NK-92 (cell line): ENCODE measurements around the gene FAM9B.
"Not testable (repeated sequence)": the region's sequence is repeated elsewhere in the genome, so short reads cannot be mapped to it uniquely, and the experiment has no call there.

Experiments
- DNase-seq: peaks from one replicate; lab custom pipeline; 2025; ENCODE audit not compliant: unreplicated experiment; lab: John Stamatoyannopoulos, UW

FAM9B gene

DNA sequence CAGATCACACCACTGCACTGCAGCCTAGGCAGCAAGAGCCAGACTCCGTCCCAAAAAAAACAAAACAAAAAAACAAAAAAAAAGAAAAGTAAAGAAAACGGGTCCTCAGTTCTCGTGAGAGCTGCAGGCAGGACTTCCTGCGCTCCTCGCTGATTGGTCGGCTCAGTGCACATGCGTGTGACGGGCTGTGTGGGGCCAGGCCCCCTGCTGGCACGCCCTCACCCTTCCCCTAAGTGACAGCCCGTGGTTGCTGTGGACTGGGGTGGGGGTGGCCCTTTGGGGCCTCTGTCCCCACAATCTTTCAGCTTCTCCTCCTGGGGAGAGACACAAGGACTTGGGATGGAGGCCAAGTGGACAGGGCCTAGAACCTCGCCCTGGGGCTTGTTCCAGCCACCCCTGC lies at the start of gene FAM9B:
Gene FAM9B (minus strand): TSS at position 139 of the 400 bp plus-strand sequence. CDS start 1,141 bp downstream, outside the sequence.
- no peak for DNase-seq

DNA sequence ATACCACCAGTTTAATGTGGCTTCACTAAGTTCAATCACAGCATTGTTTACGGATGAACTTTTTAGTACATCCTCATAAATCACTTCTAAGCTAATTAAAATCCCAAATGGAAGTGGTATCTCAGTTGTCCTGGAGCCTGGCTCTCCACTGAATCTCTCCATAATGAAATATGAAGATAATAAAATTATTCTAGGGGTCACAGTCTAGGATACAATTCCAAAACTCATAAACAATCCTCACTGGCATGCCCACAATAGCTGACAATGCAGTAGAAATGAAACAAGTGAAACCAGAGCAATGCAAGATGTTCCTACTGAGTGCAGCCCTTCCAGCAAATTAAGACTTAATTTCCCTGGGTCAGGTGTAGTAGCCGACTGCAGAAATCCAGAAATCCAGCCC lies 47.3 kb upstream of the FAM9B start:
- no peak for DNase-seq

DNA sequence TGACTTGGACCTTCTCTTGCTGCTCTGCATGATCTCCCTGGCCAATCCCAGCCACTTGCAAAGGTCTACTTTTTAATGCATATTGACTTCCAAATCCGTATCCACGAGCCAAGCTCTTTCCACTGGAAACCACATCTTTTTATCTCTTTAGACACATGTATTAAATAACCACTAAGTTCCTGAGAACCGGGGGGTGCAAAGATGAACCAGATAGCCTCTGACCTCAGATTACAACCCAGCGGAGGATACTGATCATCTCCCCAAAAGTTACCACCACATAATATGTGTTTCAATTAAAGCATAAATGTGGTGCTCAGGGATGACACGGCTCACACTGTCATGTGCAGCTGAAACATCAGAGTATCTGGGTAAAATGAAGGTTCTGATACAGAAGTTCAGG lies 40.4 kb upstream of the FAM9B start:
- no peak for DNase-seq

DNA sequence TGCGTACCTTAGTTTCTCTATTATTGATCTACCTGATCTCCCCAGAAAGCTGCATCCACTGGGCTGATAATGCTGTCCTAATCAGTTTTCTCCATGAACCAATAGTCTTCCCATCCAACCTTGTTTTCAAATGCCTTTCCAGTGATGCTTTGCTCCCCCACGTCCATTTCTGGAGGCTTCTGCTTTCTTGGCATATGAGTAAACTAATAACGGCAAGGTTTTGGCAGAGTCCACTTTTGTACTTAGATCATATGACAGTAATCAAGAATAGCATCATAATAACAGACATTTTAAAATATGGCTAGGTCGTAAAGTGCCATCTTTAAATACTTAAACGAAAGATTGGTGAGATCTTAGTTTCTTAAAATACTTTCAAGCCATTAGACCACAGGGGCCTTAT lies 38.4 kb upstream of the FAM9B start:
- DNase-seq = no peak

DNA sequence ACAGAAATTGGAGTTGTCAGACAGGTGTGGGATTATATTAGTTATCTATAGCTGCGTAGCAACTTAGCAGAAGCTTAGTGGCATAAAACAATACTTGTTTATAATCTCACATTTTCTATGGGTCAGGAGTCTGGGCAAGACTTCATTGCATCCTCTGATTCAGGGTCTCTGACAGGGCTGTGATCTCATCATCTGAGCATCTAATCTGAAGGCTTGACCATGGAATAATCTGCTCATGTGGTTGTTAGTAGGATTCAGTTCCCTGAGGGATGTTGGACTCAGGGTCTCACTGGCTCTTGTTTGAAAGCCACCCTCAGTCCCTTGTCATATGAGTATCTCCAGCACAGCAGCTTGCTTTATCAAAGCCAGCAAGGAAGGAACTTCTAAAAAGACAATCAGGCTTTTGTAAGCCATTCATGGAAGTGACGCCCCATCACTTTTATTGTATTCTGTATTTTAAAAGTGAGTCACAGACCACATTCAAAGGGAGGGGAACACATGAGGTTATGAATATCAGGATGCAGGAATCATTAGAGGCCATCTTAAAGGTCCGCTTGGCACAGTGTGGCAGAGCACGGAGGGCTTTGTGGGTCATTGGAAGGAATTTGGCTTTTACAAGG lies 37.2 kb upstream of the FAM9B start:
- DNase-seq = no peak

DNA sequence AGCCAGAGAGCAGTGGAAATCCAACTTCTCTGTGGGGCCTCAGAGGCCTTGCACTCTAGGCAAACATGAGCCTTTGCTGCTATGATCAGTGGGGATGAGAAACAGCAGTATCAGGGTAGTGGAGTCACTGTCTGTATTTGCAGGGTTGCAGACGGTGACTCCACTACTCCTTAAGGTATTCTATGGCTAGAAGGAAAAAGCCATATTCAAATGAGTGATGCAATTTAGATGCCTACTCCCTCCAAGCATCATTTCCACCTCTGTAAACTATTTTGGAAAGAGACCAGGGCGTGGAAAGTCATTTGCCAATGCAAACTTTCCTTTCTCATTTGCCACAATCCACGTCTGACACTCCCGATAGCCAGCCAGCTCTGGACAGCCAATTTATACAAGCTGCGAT lies 35.6 kb upstream of the FAM9B start:
- DNase-seq = no peak

DNA sequence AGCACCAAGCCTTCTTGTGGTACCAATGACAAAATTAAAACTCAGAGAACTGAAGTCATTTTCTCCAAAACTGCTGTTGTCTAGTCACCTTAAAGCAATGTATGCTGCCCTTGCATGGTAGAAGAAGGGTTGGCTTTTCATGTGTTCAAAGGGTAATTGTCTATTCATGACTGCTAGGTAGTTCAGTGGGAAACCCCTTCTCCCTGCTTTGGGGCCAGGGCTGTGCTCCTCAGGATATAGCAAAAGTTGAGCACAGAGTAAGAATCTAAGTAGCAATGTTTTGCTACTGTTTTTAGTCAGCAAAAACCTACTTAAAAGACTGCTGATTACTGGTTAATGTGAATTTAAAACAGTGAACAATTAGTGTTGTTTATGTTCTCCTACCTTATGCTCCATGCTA lies 30.8 kb upstream of the FAM9B start:
- no peak for DNase-seq

DNA sequence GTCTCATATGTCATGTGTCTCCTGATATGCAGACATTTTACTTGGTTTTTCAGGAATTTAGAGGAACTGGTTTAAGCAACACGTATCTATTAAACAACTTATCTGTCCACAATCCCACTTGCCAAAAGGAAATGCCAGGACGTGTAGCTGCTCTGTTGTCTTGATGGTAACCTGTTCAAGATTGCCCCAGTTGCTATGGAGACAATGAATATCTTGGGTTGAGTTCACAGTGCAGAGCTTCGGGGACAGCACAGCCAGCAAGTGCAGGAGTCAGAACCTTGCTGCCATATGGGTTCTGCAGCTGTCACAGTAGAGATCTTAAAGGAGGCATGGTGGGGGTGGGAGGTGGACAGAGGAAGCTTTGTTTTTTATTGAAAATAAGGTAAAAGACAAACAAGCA lies 28.7 kb upstream of the FAM9B start:
- DNase-seq = no peak

DNA sequence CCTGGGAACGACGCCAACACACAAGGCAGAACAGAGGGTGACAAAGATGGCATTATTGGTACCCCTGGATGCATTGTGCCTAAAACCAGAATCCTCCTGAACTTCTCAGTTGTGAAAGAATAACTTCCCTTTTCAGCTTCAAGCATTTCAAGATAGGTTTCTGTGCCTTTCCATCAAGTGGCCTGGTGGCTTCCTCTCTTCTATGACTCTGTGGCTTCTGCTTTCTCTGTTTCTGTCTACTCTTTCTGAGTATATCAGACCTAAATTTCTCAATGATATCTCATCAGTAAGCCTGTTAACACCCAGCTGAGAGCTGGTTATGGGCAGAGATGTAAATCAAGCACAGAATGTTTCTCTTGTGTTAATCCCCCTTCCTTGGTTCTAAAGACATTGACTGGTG lies 21.4 kb upstream of the FAM9B start:
- DNase-seq = no peak

DNA sequence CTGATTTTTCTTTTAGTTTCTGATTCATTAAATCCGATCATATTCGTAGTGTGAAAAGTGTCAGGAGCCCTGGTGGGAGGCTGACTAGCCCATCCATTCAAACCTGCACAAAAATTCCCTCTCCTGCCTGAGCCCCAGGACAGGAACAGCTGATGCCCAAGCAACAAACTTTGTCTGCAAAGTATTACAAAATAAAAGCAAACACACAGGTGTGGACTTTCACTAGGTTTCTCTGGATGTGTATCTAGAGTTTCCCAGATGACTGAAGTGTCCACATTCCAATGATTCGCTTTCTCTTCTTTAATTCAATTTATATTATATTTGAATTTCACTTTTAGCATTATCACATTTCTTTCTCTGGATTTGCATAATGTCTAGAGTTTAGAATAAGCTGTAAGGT lies 18.2 kb upstream of the FAM9B start:
- no peak for DNase-seq

DNA sequence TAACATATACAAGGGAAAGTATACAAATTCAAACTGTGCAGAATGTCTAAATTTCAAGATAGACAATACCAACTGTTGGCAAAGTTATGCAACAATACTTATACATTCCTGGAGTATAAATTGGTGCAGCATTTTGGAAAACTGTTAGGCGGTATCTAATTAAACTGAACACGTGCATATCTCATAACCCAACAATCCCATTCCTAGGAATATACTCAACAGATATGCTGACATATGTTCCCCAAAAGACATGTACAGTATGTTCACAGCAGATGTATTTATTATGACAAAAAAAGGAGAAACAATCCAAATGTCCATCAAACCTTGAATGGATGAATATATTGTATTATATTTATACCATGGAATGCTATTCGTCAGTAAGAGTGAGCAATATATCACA lies 16.4 kb upstream of the FAM9B start:
- no peak for DNase-seq

DNA sequence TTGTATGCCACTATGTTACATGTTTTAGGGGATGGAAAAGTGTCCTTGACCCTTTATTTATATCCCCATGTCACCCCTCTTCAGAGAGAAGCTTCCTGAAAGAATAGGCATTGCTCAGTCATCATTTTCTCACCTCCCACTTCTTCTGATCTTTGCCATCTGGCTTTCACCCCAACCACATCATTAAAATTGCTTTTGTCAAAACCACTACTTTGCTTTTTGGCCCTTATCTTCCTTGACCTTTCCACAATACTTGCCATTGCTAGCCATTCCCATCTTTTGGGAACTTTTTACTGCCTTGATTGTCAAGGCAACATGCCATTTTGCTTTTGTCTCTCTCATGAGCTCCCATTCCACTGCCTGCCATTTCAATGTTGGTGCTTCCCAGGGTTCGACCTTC lies 14.9 kb upstream of the FAM9B start:
- DNase-seq = no peak

DNA sequence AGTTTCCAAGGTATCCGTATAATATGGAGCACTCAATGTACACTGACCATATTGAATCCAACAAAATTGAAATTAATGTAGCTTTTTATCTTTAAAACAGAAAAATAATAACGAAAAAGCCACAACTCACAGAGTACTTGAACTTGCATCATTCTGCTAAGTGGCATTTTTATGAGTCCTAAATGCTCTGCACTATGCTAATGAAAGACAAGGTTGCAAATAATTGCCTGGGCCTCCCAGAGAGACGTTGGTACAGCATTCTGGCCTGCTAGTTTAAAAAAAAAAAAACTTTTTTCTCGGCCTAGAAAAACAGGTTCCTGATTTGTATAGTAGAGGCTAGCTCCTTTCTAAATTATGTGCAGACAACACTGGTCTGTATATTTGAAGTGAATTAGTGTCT lies 4.3 kb upstream of the FAM9B start:
- DNase-seq = no peak

DNA sequence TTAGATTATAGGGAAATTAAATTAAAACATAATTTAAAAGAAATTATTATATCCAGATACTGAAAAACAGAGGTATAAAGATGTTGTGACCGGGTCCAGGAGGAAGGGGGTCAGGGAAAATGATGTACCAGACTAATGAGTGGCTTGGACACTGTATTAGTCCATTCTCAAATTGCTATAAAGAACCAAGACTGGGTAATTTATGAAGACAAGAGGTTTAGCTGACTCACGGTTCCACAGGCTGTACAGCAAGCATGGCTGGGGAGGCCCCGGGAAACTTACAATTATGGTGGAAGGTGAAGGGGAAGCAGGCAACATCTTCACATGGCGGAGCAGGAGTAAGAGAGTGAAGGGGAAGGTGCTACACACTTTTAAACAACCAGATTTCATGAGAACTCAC lies 3.4 kb upstream of the FAM9B start:
- DNase-seq = no peak

DNA sequence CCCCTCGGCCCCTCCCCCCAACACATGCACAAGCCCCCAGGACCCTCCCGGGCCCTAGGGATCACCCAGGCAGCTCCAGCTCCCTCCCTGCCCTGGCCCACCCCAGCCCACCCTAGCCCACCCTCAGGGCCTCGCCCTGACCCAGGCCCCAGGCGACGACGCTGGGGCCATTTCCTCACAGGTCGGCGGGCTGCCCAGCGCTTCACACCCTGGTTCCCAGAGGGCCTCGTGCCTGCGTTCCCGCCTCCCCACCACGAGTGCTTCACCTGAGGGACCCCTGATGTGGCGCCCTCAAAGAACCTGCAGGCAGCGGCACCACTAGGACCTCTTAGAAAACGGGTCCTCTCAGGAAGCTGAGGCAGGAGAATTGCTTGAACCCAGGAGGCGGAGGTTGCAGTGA lies 341 bp downstream of the FAM9B start:
- DNase-seq = no peak

DNA sequence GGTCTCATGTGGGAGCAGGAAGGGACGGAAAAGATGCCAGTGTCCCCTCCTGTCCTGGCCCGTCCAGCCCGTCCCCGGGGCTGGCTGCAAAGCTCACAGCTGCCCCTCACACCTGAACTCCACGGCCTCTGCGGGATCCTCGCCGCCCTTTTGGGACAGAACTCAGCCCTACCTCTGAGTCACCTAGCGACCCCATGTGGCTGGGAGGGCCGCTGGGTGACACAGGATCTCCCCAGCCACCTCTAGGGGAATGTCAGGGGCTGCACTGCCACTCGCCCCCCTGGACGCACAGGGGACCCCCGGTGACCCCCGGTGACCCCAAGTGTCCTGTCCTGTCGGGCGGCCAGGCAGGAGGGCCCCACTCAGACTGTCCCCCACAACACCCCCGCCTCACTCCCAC lies 748 bp downstream of the FAM9B start:
- no peak for DNase-seq

DNA sequence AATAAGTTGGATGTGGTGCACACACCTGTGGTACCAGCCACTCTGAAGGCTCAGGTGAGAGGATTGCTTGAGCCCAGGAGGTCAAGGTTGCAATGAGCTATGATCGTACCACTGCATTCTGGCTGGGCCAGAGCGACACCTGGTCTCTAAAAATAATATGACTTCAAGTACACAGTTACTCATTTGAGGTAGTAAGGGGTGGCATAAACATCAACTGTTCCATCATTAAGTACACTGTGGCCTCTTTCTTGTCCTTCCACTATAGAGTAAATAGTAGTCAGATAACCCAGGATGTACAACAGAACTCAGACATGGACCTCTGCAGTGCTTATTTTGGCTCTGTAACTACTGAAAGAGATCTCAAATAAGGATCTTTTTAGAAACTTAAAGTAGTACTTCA lies 10.6 kb downstream of the FAM9B start:
- no peak for DNase-seq

DNA sequence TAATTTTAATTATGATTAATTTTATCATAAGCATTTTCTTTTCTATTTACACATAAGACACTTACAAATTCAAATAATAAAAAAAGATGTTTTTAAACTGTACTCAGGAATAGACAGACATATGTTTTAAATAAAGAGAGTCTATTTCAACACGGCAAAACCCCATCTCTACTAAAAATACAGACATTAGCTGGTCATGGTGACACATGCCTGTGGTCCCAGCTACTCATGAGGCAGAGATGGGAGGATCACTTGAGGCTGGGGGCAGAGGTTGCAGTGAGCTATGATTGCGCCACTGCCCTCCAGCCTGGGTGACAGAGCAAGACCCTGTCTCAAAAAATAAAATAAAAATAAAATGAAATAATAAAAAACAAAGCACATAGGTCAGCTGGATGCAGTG lies 14.8 kb downstream of the FAM9B start:
- no peak for DNase-seq

DNA sequence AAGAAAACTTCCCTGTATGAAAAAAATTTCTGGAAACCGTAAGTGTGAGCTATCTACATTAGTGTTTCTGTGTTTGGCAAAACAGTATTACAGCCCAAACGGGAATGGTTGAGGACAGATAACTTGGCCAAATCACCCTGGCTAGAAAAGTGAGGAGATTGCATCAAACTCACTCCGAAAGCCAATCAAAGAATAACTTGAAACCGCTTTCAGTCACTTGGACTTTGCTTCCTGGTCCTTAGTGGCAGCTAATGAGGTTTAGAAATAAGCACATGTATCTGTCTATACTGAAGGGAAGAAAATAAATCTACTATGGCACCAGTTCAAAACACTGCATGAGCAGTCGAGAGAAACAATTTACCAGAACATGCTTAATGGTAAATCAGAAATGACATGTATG lies 15.6 kb downstream of the FAM9B start:
- DNase-seq = not testable (repeated sequence)

DNA sequence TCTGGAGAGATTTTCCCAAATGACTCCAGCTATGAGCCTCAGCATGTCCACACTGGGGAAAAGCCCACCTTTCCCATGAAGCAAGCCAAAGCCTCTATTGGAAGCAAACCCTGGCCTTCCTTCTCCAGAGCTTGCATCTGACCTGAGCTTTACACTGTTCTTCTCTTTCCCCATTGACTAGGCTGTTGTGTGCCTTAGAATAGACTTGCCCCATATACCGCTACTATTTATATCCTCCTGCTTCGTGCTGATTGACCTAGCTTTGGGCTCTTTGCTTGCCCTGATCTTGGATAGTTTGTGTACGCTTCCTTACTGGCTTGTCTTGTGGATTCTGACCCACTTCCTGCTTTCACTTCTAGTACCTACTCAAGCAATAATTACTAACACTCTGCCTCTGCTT lies 30.9 kb downstream of the FAM9B start:
- no peak for DNase-seq

DNA sequence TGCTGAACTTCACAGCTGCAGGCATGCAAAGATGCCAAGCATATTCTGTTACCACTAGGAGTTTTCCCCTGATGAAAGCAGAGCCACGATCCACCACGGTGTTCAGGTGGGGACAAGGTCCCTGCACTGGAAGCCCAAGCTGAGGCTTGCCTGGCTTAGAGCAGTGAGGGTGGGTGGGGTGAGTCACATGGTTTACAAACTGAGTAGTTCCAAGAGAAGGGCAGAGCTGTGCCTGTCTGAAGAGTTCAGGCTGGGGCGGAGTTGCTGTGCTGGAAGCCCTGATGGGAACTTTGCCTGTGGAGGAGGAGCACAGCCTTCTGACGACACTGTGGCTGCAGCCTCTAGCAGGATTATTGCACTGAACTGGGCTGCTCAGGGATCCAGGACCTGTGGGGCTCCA lies 45.5 kb downstream of the FAM9B start:
- no peak for DNase-seq

DNA sequence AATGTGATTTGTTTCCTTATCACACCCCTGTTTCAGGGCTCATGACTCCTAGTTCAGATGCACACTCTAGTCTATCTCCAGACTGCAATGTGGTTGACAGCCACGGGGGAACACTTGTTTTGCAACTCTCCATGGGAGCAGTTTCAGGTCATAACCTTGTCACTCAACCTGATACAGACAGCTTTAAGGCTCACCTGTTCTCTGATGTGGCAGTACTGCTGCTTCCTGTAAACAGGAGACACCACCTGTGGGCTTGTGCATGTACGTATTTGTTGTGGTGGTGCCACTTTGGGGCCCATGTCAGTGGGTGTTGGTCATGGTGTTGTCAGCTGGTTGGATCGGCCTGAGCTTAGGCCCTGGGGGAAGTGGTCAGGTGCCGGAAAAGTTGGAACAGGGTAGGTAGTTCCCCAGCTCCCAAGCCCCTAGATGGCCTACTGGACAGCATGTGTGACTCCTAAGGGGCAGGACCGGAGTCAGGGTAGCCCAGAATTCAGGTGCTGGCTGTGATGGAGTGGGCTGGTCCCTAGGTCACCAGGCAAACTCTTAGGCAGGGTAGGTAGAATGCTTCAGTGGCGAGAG lies 46.2 kb downstream of the FAM9B start:
- DNase-seq = no peak

DNA sequence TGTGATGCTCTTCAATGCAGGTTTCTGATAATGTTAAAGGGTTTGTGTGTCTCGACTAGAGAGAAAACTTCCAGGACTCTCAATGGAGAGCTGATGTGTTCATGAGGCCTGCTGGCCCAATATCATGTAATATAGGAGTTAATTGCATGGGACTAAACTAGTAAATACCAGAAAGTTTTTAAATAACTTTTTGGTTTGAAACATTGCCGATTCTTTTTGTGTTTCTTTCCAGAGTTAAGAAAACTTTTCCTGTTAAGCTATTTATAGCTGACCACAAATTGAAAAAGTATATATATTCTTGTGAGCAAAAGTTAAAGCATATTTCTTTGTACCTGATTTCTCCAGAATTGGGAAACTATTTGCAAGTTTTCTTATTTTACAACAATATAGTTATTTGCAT lies 49.7 kb downstream of the FAM9B start:
- DNase-seq = no peak
